ENCODE results near the gene DKKL1.

- no peak for TF ChIP-seq POLR2A (IDR thresholded peaks at IDR 0.05)
- no peak for TF ChIP-seq CTCF (IDR thresholded peaks at IDR 0.05)
Observed at GRCh38 chr19:49340069-49340864, 23.4 kb upstream of the DKKL1 start.
